ENCODE data around the gene ZNF618.

GRCh38 chr9:113922160-113922559, 46.1 kb downstream of the ZNF618 start:
- no peak for TF ChIP-seq CTCF (IDR thresholded peaks at IDR 0.05)
- TF ChIP-seq POLR2AphosphoS5 (IDR thresholded peaks at IDR 0.05), result no peak
